Activated CD8-positive, alpha-beta T cell treated with anti-CD3 and anti-CD28 coated beads for 36 hours (primary cell): ENCODE data around the gene PSMD2. TPM values are rescaled to one million over a fixed set of nuclear protein-coding genes. Genes with fewer than 3 reads are reported as not detected.
A peak's percentile ranks its signal among the peaks of the same experiment; 100 is the strongest.

Source experiments
- ATAC-seq: fragments of 200-7000 bp; cut with Tn5 transposase; one replicate; pipeline ENCODE4 v1.10.0; 2021; ENCODE audit warnings: mild to moderate bottlenecking, moderate library complexity
- CTCF ChIA-PET: fragments of 350-600 bp; sonication (Branson Sonifier 250); formaldehyde crosslinking; loops from one replicate; lab custom pipeline; 2021; ENCODE audit warnings: antibody characterized with exemption; lab: Charles Lee
- POLR2A ChIA-PET: fragments of 350-600 bp; sonication (Branson Sonifier 250); formaldehyde crosslinking; loops from one replicate; lab custom pipeline; 2021; ENCODE audit warnings: antibody characterized with exemption; lab: Charles Lee
- DNase-seq: peaks from one replicate; pipeline ENCODE4 v3.0.0-alpha.2; 2020
- H3K27ac Mint-ChIP-seq: one replicate; pipeline ENCODE4 v1.8.0; 2021; ENCODE audit warnings: mild to moderate bottlenecking, mixed read lengths
- H3K27me3 Mint-ChIP-seq: one replicate; pipeline ENCODE4 v1.8.0; 2021; ENCODE audit warnings: mixed read lengths
- H3K36me3 Mint-ChIP-seq: one replicate; pipeline ENCODE4 v1.8.0; 2021; ENCODE audit warnings: low read depth, mixed read lengths
- H3K4me1 Mint-ChIP-seq: one replicate; pipeline ENCODE4 v1.8.0; 2021; ENCODE audit warnings: low read depth, mixed read lengths
- H3K4me3 Mint-ChIP-seq: one replicate; pipeline ENCODE4 v1.8.0; 2021; ENCODE audit warnings: mild to moderate bottlenecking, moderate library complexity, mixed read lengths
- H3K9me3 Mint-ChIP-seq: one replicate; pipeline ENCODE4 v1.8.0; 2021; ENCODE audit warnings: mixed read lengths
- CTCF ChIP-seq: fragments of 200-600 bp; IDR thresholded peaks from one replicate; pipeline ENCODE4 v1.8.0; 2022; ENCODE audit warnings: antibody characterized with exemption, mild to moderate bottlenecking
- intact Hi-C: fragments of 100-400 bp; cut with micrococcal nuclease; formaldehyde crosslinking; loops from one replicate; pipeline ENCODE4 v1.10.0; 2022
- total RNA-seq, 2 experiments: library from RNA; stranded (reverse); gene quantifications; one replicate each; pipeline ENCODE4 v1.2.3, GENCODE V29; 2021

PSMD2 gene
- total RNA-seq, 2 experiments from 2014 or later, result 220 to 221 TPM

DNA sequence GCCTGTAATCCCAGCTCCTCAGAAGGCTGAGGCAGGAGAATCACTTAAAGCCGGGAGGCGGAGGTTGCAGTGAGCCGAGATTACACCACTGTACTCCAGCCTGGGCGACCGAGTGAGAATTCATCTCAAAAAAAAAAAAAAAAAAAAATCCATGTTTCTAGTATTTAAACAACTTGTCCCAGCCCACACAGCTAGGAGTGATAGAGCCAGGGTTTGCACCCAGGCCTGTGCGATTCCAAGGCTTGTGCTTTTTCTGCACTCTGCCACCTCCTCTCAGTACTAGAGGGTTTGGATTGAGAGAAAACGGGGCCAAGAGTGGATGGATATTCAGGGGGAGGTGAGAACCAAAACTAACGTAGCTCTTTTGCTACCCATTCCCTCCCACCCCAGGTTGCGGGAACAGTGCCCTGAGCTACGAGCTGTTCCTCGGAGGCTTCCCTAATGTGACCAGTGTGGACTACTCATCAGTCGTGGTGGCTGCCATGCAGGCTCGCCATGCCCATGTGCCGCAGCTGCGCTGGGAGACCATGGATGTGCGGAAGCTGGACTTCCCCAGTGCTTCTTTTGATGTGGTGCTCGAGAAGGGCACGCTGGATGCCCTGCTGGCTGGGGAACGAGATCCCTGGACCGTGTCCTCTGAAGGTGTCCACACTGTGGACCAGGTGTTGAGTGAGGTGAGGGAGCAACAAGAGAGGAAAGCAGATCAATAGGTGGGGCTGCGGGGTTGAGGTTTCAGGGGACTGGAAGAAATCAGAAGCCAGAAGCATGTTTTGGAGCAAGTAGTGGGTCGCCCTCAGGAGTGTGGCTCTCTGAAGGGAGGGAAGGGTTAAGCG, 41.7 kb upstream of the PSMD2 start:
- Mint-ChIP-seq H3K36me3 (peaks cover 14% of the 10 kb centered on the region), H3K9me3 (no peaks in the 10 kb centered on the region), H3K4me3 (no peak overlapping the region), H3K27ac (no peak overlapping the region), H3K4me1 (peaks cover 23% of the 10 kb centered on the region), H3K27me3 (peaks cover 17% of the 10 kb centered on the region)
- DNase-seq, result no peak
- CTCF ChIA-PET, result interaction anchor here (0.6 to 3.2 kb wide), 4 partner anchors 27 to 96 kb away, joined by 3 to 18 read pairs (median 4); no protein-coding TSS in a partner anchor
- intact Hi-C loops, result no loop called here
- POLR2A ChIA-PET, result interaction anchor here (0.6 kb wide), 1 partner anchor 29 kb away, joined by 3 read pairs; no protein-coding TSS in a partner anchor
- no peak for ATAC-seq
- TF ChIP-seq CTCF, result no peak

- ATAC-seq (no peak), DNase-seq (no peak)
- Mint-ChIP-seq H3K27me3 (peaks cover 27% of the 10 kb centered on the region), H3K9me3 (no peaks in the 10 kb centered on the region), H3K27ac (no peak overlapping the region), H3K4me1 (peaks cover 28% of the 10 kb centered on the region), H3K36me3 (peaks cover 14% of the 10 kb centered on the region), H3K4me3 (no peak overlapping the region)
- TF ChIP-seq CTCF, result no peak
- intact Hi-C loops, result no loop called here
- POLR2A ChIA-PET, result interaction anchor here (0.8 to 1.0 kb wide), 2 partner anchors 9 to 39 kb away, joined by 3 to 4 read pairs; no protein-coding TSS in a partner anchor
- CTCF ChIA-PET, result interaction anchor here (0.8 to 3.7 kb wide), 5 partner anchors 9 to 32 kb away, joined by 4 to 17 read pairs (median 5); partner anchors contain the start of gene EEF1AKMT4
Measured at GRCh38 chr3:184258926-184259325, 40.1 kb upstream of the PSMD2 start.

DNA sequence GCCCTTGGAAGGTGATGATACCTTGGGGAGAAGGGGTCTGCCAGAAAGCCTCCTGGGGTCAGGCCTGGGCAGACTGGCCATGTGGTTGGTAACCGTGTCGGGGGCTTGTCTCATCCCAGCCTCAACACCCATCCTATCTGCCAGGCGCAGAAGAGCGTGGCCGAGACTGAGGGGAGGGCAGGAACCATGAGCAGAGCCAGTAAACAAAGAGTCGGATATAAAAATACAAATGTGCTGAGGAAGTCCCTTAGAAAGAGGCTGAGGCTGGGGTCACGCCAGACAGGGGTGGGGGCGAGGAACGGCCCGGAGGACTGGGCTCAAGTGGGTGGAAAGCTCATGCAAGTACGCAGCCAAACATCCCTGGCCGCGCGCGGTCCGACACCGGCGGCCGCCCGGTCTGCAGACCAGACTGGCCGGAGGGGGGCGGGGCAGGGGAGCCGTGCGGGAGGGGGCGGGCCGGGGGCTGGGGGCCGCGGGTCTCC, 39.6 kb upstream of the PSMD2 start:
- H3K27me3 Mint-ChIP-seq, result peaks cover 29% of the 10 kb centered on the region
- ChIA-PET CTCF (interaction anchor here (1.0 to 4.3 kb wide), 5 partner anchors 9 to 32 kb away, joined by 3 to 19 read pairs (median 6); partner anchors contain the start of genes EEF1AKMT4 and VWA5B2), POLR2A (interaction anchor here (1.0 to 1.4 kb wide), 2 partner anchors 10 kb away, joined by 4 read pairs; partner anchors contain the start of gene EEF1AKMT4)
- H3K9me3 Mint-ChIP-seq, result no peaks in the 10 kb centered on the region
- H3K27ac Mint-ChIP-seq, result no peak overlapping the region
- no peak overlapping the region for H3K4me3 Mint-ChIP-seq
- no peak for DNase-seq
- peaks cover 28% of the 10 kb centered on the region for H3K4me1 Mint-ChIP-seq
- intact Hi-C loops, result no loop called here
- H3K36me3 Mint-ChIP-seq, result peaks cover 14% of the 10 kb centered on the region
- no peak for ATAC-seq
- TF ChIP-seq CTCF, result no peak

- H3K27ac Mint-ChIP-seq, result no peak overlapping the region
- no peak for TF ChIP-seq CTCF
- ATAC-seq, result peak; percentile 63
- H3K4me3 Mint-ChIP-seq, result peak overlapping the region; percentile 57
- intact Hi-C loops, result no loop called here
- ChIA-PET POLR2A (interaction anchor here (0.8 to 1.4 kb wide), 4 partner anchors 9 to 74 kb away, joined by 3 to 4 read pairs (median 4); partner anchors contain the start of genes ABCF3 and EEF1AKMT4), CTCF (interaction anchor here (1.0 to 4.3 kb wide), 5 partner anchors 10 to 32 kb away, joined by 3 to 19 read pairs (median 6); partner anchors contain the start of genes EEF1AKMT4 and VWA5B2)
- peaks cover 12% of the 10 kb centered on the region for H3K36me3 Mint-ChIP-seq
- H3K9me3 Mint-ChIP-seq, result no peaks in the 10 kb centered on the region
- H3K4me1 Mint-ChIP-seq, result peaks cover 25% of the 10 kb centered on the region
- peak; percentile 45 for DNase-seq
- peaks cover 34% of the 10 kb centered on the region for H3K27me3 Mint-ChIP-seq
Measured at GRCh38 chr3:184259878-184260723, 38.9 kb upstream of the PSMD2 start.
